Mesothelial cell of epicardium (in vitro differentiated cells): ENCODE measurements around the gene PGAP6. TPM values are rescaled to one million over a fixed set of nuclear protein-coding genes. Genes with fewer than 3 reads are reported as not detected.

Experiments
- DNase-seq, 2 experiments: peaks; one replicate each; pipeline ENCODE4 v3.0.0; 2021; ENCODE audit warnings: low spot score in 2 of 2; ENCODE audit not compliant: unreplicated experiment in 2 of 2
- H3K27ac Mint-ChIP-seq: 2 replicates; pipeline ENCODE4 v1.8.0; 2021; ENCODE audit warnings: mixed read lengths
- H3K27me3 Mint-ChIP-seq: 2 replicates; pipeline ENCODE4 v1.8.0; 2021; ENCODE audit warnings: low read depth, mixed read lengths
- H3K36me3 Mint-ChIP-seq: 2 replicates; pipeline ENCODE4 v1.8.0; 2021; ENCODE audit warnings: mixed read lengths
- H3K4me1 Mint-ChIP-seq: 2 replicates; pipeline ENCODE4 v1.8.0; 2021; ENCODE audit warnings: mixed read lengths
- H3K4me3 Mint-ChIP-seq: 2 replicates; pipeline ENCODE4 v1.8.0; 2021; ENCODE audit warnings: mild to moderate bottlenecking, moderate library complexity, mixed read lengths
- H3K9me3 Mint-ChIP-seq: 2 replicates; pipeline ENCODE4 v1.8.0; 2021; ENCODE audit warnings: mixed read lengths
- CTCF ChIP-seq: fragments of 200-600 bp; sonication (generic); IDR thresholded peaks from one replicate; pipeline ENCODE4 v1.5.0; 2021; ENCODE audit warnings: antibody characterized with exemption; ENCODE audit not compliant: unreplicated experiment
- total RNA-seq: library from RNA; stranded (reverse); gene quantifications from 3 replicates; pipeline ENCODE4 v1.2.1, GENCODE V29; 2021

The PGAP6 gene
- total RNA-seq, 1 donor from 2014 or later = 51.4 TPM

GRCh38 chr16:397736-398332 lies 16.1 kb upstream of the PGAP6 start:
- H3K27ac Mint-ChIP-seq = peak overlapping the region; percentile 90

GRCh38 chr16:397135-397661 lies 15.4 kb upstream of the PGAP6 start, which contains the start of gene NME4:
TSS of gene NME4 (plus strand) at chr16:397199. CDS start at chr16:397223, 24 bp downstream.
- no peak for TF ChIP-seq CTCF
- peak within 1 kb of the TSS; percentile 98 for H3K27ac Mint-ChIP-seq
- H3K36me3 Mint-ChIP-seq = peaks cover 2% of the 10 kb centered on the region
- H3K9me3 Mint-ChIP-seq = no peaks in the 10 kb centered on the region
- no peaks in the 10 kb centered on the region for H3K27me3 Mint-ChIP-seq
- H3K4me1 Mint-ChIP-seq = peaks cover 23% of the 10 kb centered on the region
- no peak for DNase-seq
- peak within 1 kb of the TSS; percentile 89 for H3K4me3 Mint-ChIP-seq

More at GRCh38 chr16:397736-398332, 16.1 kb upstream of the PGAP6 start:
- Mint-ChIP-seq H3K4me1 (peaks cover 23% of the 10 kb centered on the region), H3K4me3 (peak overlapping the region; percentile 58), H3K36me3 (peaks cover 2% of the 10 kb centered on the region), H3K9me3 (no peaks in the 10 kb centered on the region), H3K27me3 (no peaks in the 10 kb centered on the region)
- DNase-seq = peak; percentile 78 to 81
- peak; percentile 26 for TF ChIP-seq CTCF

- H3K9me3 Mint-ChIP-seq = no peaks in the 10 kb centered on the region
- no peak for TF ChIP-seq CTCF
- peak overlapping the region; percentile 89 for H3K4me3 Mint-ChIP-seq
- peaks cover 21% of the 10 kb centered on the region for H3K4me1 Mint-ChIP-seq
- peak overlapping the region; percentile 98 for H3K27ac Mint-ChIP-seq
- no peak for DNase-seq
- peaks cover 4% of the 10 kb centered on the region for H3K36me3 Mint-ChIP-seq
- H3K27me3 Mint-ChIP-seq = no peaks in the 10 kb centered on the region
Observed at GRCh38 chr16:396605-397004, 14.8 kb upstream of the PGAP6 start.

GRCh38 chr16:396199-396598 lies 14.4 kb upstream of the PGAP6 start:
- Mint-ChIP-seq H3K9me3 (no peaks in the 10 kb centered on the region), H3K4me1 (peaks cover 21% of the 10 kb centered on the region), H3K4me3 (peak overlapping the region; percentile 89), H3K27ac (peak overlapping the region; percentile 98), H3K27me3 (no peaks in the 10 kb centered on the region), H3K36me3 (peaks cover 4% of the 10 kb centered on the region)
- no peak for TF ChIP-seq CTCF
- DNase-seq = no peak

GRCh38 chr16:392450-393030 lies 10.8 kb upstream of the PGAP6 start:
- no peak for DNase-seq
- Mint-ChIP-seq H3K27ac (no peak overlapping the region), H3K9me3 (no peaks in the 10 kb centered on the region), H3K27me3 (no peaks in the 10 kb centered on the region), H3K4me3 (no peak overlapping the region), H3K4me1 (peaks cover 30% of the 10 kb centered on the region), H3K36me3 (peaks cover 3% of the 10 kb centered on the region)
- TF ChIP-seq CTCF = no peak
